Activated T-cell treated with anti-CD3 and anti-CD28 coated beads, Interleukin-2, amount 50 U/mL, for 48 hours (primary cell): ENCODE measurements around the gene OR8B12.

Experiments
- DNase-seq, 2 experiments: peaks; one replicate each; pipeline ENCODE4 v3.0.0-alpha.2; 2020

OR8B12 gene

GRCh38 chr11:124543554-124543953, at the start of gene OR8B12:
Gene OR8B12 (minus strand): TSS chr11:124543654. CDS start chr11:124543654, 0 bp downstream.
- no peak for DNase-seq

- no peak for DNase-seq
These were observed 49.2 kb upstream of the OR8B12 start for GRCh38 chr11:124592627-124593026.

GRCh38 chr11:124591430-124591829, 48.0 kb upstream of the OR8B12 start:
- no peak for DNase-seq

- DNase-seq, result peak; percentile 54 to 60
These were observed 42.9 kb upstream of the OR8B12 start for GRCh38 chr11:124586238-124586860.

- no peak for DNase-seq
These were observed 41.4 kb upstream of the OR8B12 start for GRCh38 chr11:124584681-124585372.

GRCh38 chr11:124583781-124584180, 40.3 kb upstream of the OR8B12 start:
- no peak for DNase-seq

GRCh38 chr11:124582565-124582964, 39.1 kb upstream of the OR8B12 start:
- no peak for DNase-seq

- DNase-seq, result no peak
These were observed 38.4 kb upstream of the OR8B12 start for GRCh38 chr11:124581817-124582216.

GRCh38 chr11:124578761-124579160, 35.3 kb upstream of the OR8B12 start:
- DNase-seq, result no peak

- DNase-seq, result no peak
These were observed 34.4 kb upstream of the OR8B12 start for GRCh38 chr11:124577716-124578427.

- no peak for DNase-seq
These were observed 26.7 kb upstream of the OR8B12 start for GRCh38 chr11:124570160-124570559.

- DNase-seq, result no peak
These were observed 26.2 kb upstream of the OR8B12 start, which contains the start of gene OR8A1 for GRCh38 chr11:124569697-124570096. Gene OR8A1 (plus strand): TSS chr11:124569997. CDS start chr11:124570120, 123 bp downstream.

- no peak for DNase-seq
These were observed 13.4 kb upstream of the OR8B12 start for GRCh38 chr11:124556828-124557227.

GRCh38 chr11:124551987-124552386, 8.5 kb upstream of the OR8B12 start:
- no peak for DNase-seq

- no peak for DNase-seq
These were observed 7.7 kb upstream of the OR8B12 start for GRCh38 chr11:124551189-124551588.

GRCh38 chr11:124543145-124543544, 309 bp downstream of the OR8B12 start:
- DNase-seq, result no peak

- DNase-seq, result no peak
These were observed 2.2 kb downstream of the OR8B12 start for GRCh38 chr11:124541204-124541603.

GRCh38 chr11:124538019-124538418, 5.4 kb downstream of the OR8B12 start:
- no peak for DNase-seq

GRCh38 chr11:124536520-124536919, 6.9 kb downstream of the OR8B12 start:
- DNase-seq, result no peak

GRCh38 chr11:124535552-124536232, 7.8 kb downstream of the OR8B12 start:
- DNase-seq, result no peak

- DNase-seq, result no peak
These were observed 9.4 kb downstream of the OR8B12 start for GRCh38 chr11:124534051-124534450.

GRCh38 chr11:124533626-124534025, 9.8 kb downstream of the OR8B12 start:
- DNase-seq, result no peak

- DNase-seq, result no peak
These were observed 23.0 kb downstream of the OR8B12 start for GRCh38 chr11:124520550-124520854.
